RWPE1 (cell line): Measurements from ENCODE around the gene NDEL1.
A peak's percentile ranks its signal among the peaks of the same experiment; 100 is the strongest.

ENCODE experiments used
- CTCF ChIA-PET: fragments of 350-600 bp; sonication (Branson Sonifier 250); formaldehyde crosslinking; extraction: SDS; loops from one replicate; lab custom pipeline; 2021; lab: Yijun Ruan, JAX
- POLR2A ChIA-PET: fragments of 400-600 bp; formaldehyde crosslinking; extraction: SDS; loops from one replicate; lab custom pipeline; 2020; ENCODE audit warnings: antibody characterized with exemption; ENCODE audit not compliant: low non-redundant PET; lab: Yijun Ruan, JAX
- DNase-seq: peaks from one replicate; pipeline ENCODE4 v3.0.0; 2012; ENCODE audit warnings: low spot score
- H3K27ac ChIP-seq: fragments of 450-650 bp; 2 replicates; pipeline ENCODE4 v1.5.1; 2017
- CTCF ChIP-seq: fragments of 450-650 bp; conservative IDR thresholded peaks from 2 replicates; pipeline ENCODE4 v1.5.1; 2017; ENCODE audit warnings: low read depth, mild to moderate bottlenecking

The NDEL1 gene

GRCh38 chr17:8402921-8403536 lies 32.7 kb upstream of the NDEL1 start:
- POLR2A ChIA-PET = no interaction called here
- TF ChIP-seq CTCF = no peak

GRCh38 chr17:8405499-8406016 lies 30.1 kb upstream of the NDEL1 start:
- DNase-seq = no peak
- CTCF ChIA-PET = no interaction called here
- no peak overlapping the region for H3K27ac ChIP-seq
- TF ChIP-seq CTCF = no peak
- POLR2A ChIA-PET = interaction anchor here (0.7 kb wide), 1 partner anchor 22 kb away, joined by 3 read pairs; no protein-coding TSS in a partner anchor

More at GRCh38 chr17:8402921-8403536, 32.7 kb upstream of the NDEL1 start:
- no peak for DNase-seq
- no peak overlapping the region for H3K27ac ChIP-seq
- CTCF ChIA-PET = no interaction called here

GRCh38 chr17:8406174-8406573 lies 29.5 kb upstream of the NDEL1 start:
- POLR2A ChIA-PET = interaction anchor here (0.7 kb wide), 1 partner anchor 23 kb away, joined by 3 read pairs; no protein-coding TSS in a partner anchor
- no peak for TF ChIP-seq CTCF
- no peak for DNase-seq
- CTCF ChIA-PET = no interaction called here
- no peak overlapping the region for H3K27ac ChIP-seq

- H3K27ac ChIP-seq = peak overlapping the region; percentile 50
Observed at GRCh38 chr17:8408371-8408770, 27.3 kb upstream of the NDEL1 start.

GRCh38 chr17:8409966-8410882 lies 25.5 kb upstream of the NDEL1 start:
- DNase-seq = peak; percentile 67
- CTCF ChIA-PET = interaction anchor here (0.6 to 1.0 kb wide), 7 partner anchors 11 to 336 kb away, joined by 3 to 5 read pairs (median 3); no protein-coding TSS in a partner anchor
- 0 out of 2 replicates have a peak overlapping the region, but pooled peaks have one; percentile 32 for H3K27ac ChIP-seq
- peak; percentile 79 for TF ChIP-seq CTCF
- POLR2A ChIA-PET = no interaction called here

More at GRCh38 chr17:8408371-8408770, 27.3 kb upstream of the NDEL1 start:
- DNase-seq = peak; percentile 68
- no peak for TF ChIP-seq CTCF
- ChIA-PET CTCF (interaction anchor here (0.7 to 0.9 kb wide), 3 partner anchors 25 to 776 kb away, joined by 3 to 5 read pairs (median 3); no protein-coding TSS in a partner anchor), POLR2A (interaction anchor here (0.5 to 0.7 kb wide), 3 partner anchors 25 to 427 kb away, joined by 3 read pairs; no protein-coding TSS in a partner anchor)

- POLR2A ChIA-PET = no interaction called here
- CTCF ChIA-PET = interaction anchor here (0.6 to 1.0 kb wide), 6 partner anchors 10 to 335 kb away, joined by 3 to 5 read pairs (median 3); no protein-coding TSS in a partner anchor
- no peak overlapping the region for H3K27ac ChIP-seq
- no peak for DNase-seq
- TF ChIP-seq CTCF = no peak
Observed at GRCh38 chr17:8410883-8411238, 24.8 kb upstream of the NDEL1 start.
